ENCODE results near the gene KCNJ5.

The KCNJ5 gene

GRCh38 chr11:128907585-128907984 lies 16.4 kb downstream of the KCNJ5 start:
- H3K4me3 ChIP-seq (replicated peaks; ENCODE audit: low read depth, low read length) = no peak overlapping the region
- H3K27me3 ChIP-seq (replicated peaks; ENCODE audit: control insufficient read depth, insufficient read depth, low read length) = peaks cover 3% of the 10 kb centered on the region; the same call in 1 of the 2 replicates
- no peak for TF ChIP-seq CTCF (IDR thresholded peaks at IDR 0.05; ENCODE audit: insufficient read depth, low read length, poor library complexity, severe bottlenecking)
- no peak for DNase-seq (ENCODE audit: extremely low read depth, insufficient read length)
- no peaks in the 10 kb centered on the region for H3K36me3 ChIP-seq (ENCODE audit: control insufficient read depth, insufficient read depth, low read length)

GRCh38 chr11:128908391-128909246 lies 17.5 kb downstream of the KCNJ5 start:
- H3K36me3 ChIP-seq (ENCODE audit: control insufficient read depth, insufficient read depth, low read length) = no peaks in the 10 kb centered on the region
- no peak for TF ChIP-seq CTCF (IDR thresholded peaks at IDR 0.05; ENCODE audit: insufficient read depth, low read length, poor library complexity, severe bottlenecking)
- no peak overlapping the region for H3K4me3 ChIP-seq (replicated peaks; ENCODE audit: low read depth, low read length)
- DNase-seq (ENCODE audit: extremely low read depth, insufficient read length) = no peak
- H3K27me3 ChIP-seq (replicated peaks; ENCODE audit: control insufficient read depth, insufficient read depth, low read length) = peaks cover 3% of the 10 kb centered on the region; the same call in 1 of the 2 replicates

- H3K36me3 ChIP-seq (ENCODE audit: control insufficient read depth, insufficient read depth, low read length) = no peaks in the 10 kb centered on the region
- no peak for DNase-seq (ENCODE audit: extremely low read depth, insufficient read length)
- H3K27me3 ChIP-seq (replicated peaks; ENCODE audit: control insufficient read depth, insufficient read depth, low read length) = peaks cover 3% of the 10 kb centered on the region; the same call in 1 of the 2 replicates
- H3K4me3 ChIP-seq (replicated peaks; ENCODE audit: low read depth, low read length) = no peak overlapping the region
- no peak for TF ChIP-seq CTCF (IDR thresholded peaks at IDR 0.05; ENCODE audit: insufficient read depth, low read length, poor library complexity, severe bottlenecking)
Observed at GRCh38 chr11:128909438-128910125, 18.4 kb downstream of the KCNJ5 start.

- Histone ChIP-seq H3K27me3 (replicated peaks; ENCODE audit: control insufficient read depth, insufficient read depth, low read length) (peaks cover 3% of the 10 kb centered on the region; the same call in 1 of the 2 replicates), H3K4me3 (replicated peaks; ENCODE audit: low read depth, low read length) (no peak overlapping the region), H3K36me3 (ENCODE audit: control insufficient read depth, insufficient read depth, low read length) (no peaks in the 10 kb centered on the region)
- DNase-seq (ENCODE audit: extremely low read depth, insufficient read length) = no peak
- no peak for TF ChIP-seq CTCF (IDR thresholded peaks at IDR 0.05; ENCODE audit: insufficient read depth, low read length, poor library complexity, severe bottlenecking)
Observed at GRCh38 chr11:128910576-128910975, 19.4 kb downstream of the KCNJ5 start.

GRCh38 chr11:128911239-128911638 lies 20.1 kb downstream of the KCNJ5 start:
- no peak for DNase-seq (ENCODE audit: extremely low read depth, insufficient read length)
- Histone ChIP-seq H3K4me3 (replicated peaks; ENCODE audit: low read depth, low read length) (no peak overlapping the region), H3K36me3 (ENCODE audit: control insufficient read depth, insufficient read depth, low read length) (no peaks in the 10 kb centered on the region), H3K27me3 (replicated peaks; ENCODE audit: control insufficient read depth, insufficient read depth, low read length) (peaks cover 2% of the 10 kb centered on the region; the same call in 1 of the 2 replicates)
- TF ChIP-seq CTCF (IDR thresholded peaks at IDR 0.05; ENCODE audit: insufficient read depth, low read length, poor library complexity, severe bottlenecking) = no peak
